ENCODE measurements around the gene C16orf92.

The C16orf92 gene

DNA sequence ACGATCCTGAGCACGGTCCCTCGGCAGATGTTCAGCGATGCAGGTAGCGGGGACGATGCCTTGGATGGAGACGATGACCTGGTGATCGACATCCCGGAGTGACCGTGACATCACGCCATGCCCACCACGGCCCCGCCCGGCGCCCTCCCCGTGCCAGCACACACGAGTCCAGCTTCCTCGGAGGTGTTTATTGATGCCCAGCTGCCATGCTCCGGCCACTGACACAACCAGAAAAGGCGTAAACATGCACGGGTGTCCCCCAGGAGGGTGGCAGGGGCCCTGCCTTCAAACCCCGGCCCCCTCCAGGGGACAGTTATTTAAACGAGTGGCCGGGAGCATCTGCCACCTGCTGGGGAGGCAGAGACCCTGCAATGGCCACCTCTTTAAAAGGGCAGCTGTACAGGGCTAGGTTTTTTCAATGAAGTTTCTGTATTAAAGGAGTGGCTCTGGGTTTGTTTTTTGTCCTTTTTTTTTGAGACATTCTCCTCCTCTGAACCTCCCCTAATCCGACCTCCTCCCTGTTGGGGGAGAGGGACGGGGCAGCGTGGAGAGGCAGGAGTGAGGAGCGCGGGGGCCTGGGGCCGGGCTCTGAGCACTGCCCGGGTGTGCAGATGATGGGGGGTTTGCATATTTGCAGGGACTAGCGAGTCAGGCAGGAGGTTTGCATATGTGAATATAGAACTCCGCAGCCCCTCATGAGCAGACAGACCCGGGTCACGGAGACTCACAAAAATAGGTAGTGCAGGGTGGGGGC lies 17.5 kb upstream of the C16orf92 start (continued):
- TF ChIP-seq, protein P1, sequence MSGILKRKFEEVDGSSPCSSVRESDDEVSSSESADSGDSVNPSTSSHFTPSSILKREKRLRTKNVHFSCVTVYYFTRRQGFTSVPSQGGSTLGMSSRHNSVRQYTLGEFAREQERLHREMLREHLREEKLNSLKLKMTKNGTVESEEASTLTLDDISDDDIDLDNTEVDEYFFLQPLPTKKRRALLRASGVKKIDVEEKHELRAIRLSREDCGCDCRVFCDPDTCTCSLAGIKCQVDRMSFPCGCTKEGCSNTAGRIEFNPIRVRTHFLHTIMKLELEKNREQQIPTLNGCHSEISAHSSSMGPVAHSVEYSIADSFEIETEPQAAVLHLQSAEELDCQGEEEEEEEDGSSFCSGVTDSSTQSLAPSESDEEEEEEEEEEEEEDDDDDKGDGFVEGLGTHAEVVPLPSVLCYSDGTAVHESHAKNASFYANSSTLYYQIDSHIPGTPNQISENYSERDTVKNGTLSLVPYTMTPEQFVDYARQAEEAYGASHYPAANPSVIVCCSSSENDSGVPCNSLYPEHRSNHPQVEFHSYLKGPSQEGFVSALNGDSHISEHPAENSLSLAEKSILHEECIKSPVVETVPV (CRISPR knock-in tag; IDR thresholded peaks at IDR 0.05): no peak
- TF ChIP-seq ZNF70 (CRISPR knock-in tag; IDR thresholded peaks at IDR 0.05): no peak
- TF ChIP-seq ZC3H10 (CRISPR knock-in tag; IDR thresholded peaks at IDR 0.05): no peak
- no peak for TF ChIP-seq GLIS3 (CRISPR knock-in tag; IDR thresholded peaks at IDR 0.05)

DNA sequence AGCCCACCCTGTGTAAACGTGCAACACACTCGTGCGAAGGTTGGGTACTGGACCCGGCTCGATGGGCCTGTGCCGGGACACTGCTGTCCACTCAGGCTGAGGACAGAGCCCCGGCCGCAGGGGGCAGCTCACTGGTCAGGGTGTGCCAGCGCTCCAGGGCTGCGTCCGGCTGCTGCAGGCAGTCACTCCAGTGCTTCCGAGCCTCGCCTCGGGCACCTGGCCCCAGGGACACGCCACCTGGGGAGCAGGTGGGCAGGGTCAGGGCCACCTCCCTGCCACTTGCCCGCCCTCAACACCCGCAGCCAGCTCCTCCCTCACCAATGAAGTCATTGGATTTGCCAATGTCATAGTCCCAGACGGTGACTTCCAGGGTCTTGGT lies 16.9 kb upstream of the C16orf92 start:
- TF ChIP-seq OSR1 (CRISPR knock-in tag; IDR thresholded peaks at IDR 0.05) (no peak), ZNF70 (CRISPR knock-in tag; IDR thresholded peaks at IDR 0.05) (no peak), ZNF565 (CRISPR knock-in tag; conservative IDR thresholded peaks at IDR 0.05; ENCODE audit: low read depth) (no peak), SNAI2 (CRISPR knock-in tag; IDR thresholded peaks at IDR 0.05) (no peak), ESRRG (CRISPR knock-in tag; IDR thresholded peaks at IDR 0.05) (no peak), ARNTL (CRISPR knock-in tag; IDR thresholded peaks at IDR 0.05; ENCODE audit: borderline replicate concordance, low read depth) (no peak), PPARA (CRISPR knock-in tag; IDR thresholded peaks at IDR 0.05; ENCODE audit: borderline replicate concordance) (no peak)
- TF ChIP-seq, protein P2, sequence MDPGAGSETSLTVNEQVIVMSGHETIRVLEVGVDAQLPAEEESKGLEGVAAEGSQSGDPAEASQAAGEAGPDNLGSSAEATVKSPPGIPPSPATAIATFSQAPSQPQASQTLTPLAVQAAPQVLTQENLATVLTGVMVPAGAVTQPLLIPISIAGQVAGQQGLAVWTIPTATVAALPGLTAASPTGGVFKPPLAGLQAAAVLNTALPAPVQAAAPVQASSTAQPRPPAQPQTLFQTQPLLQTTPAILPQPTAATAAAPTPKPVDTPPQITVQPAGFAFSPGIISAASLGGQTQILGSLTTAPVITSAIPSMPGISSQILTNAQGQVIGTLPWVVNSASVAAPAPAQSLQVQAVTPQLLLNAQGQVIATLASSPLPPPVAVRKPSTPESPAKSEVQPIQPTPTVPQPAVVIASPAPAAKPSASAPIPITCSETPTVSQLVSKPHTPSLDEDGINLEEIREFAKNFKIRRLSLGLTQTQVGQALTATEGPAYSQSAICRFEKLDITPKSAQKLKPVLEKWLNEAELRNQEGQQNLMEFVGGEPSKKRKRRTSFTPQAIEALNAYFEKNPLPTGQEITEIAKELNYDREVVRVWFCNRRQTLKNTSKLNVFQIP (CRISPR knock-in tag; IDR thresholded peaks at IDR 0.05; ENCODE audit: borderline replicate concordance, low read depth): no peak
- TF ChIP-seq, protein P1 (CRISPR knock-in tag; IDR thresholded peaks at IDR 0.05): no peak
- TF ChIP-seq, protein P3, sequence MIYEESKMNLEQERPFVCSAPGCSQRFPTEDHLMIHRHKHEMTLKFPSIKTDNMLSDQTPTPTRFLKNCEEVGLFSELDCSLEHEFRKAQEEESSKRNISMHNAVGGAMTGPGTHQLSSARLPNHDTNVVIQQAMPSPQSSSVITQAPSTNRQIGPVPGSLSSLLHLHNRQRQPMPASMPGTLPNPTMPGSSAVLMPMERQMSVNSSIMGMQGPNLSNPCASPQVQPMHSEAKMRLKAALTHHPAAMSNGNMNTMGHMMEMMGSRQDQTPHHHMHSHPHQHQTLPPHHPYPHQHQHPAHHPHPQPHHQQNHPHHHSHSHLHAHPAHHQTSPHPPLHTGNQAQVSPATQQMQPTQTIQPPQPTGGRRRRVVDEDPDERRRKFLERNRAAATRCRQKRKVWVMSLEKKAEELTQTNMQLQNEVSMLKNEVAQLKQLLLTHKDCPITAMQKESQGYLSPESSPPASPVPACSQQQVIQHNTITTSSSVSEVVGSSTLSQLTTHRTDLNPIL (CRISPR knock-in tag; IDR thresholded peaks at IDR 0.05; ENCODE audit: low read depth): no peak
- no peak for ATAC-seq

DNA sequence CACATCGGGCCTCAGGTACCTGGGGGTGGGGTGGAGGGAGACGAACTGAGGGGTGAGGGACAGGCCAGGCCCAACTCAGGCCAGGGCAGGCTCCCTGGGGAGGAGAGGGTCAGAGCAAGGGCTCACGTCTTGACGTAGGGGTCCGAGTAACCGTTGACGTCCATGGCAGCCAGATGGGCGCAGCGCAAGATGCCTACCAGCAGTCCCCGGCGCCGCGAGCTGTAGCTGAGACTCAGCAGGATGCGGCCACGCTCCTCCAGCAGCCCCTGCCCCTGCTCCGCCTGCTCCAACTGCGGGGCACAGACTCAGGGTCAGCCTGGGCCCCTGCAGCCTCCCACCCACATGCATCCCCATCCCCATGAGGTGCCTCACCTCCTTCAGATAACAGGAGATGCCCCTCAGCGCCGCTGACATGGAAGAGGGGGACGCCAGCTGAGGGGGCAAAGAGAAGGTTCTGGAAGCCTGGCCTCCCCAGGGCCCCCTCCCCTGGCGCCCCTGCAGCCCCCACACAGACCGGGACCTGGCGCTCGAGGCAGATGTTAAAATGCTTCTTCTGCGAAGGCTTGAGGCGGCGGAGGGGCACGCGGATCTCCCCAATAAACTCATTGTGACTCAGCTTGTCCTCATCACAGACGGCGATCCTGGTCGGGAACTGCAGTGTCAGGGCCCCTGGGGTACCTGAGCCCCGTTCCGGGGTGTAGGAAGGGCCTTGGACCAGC lies 16.2 kb upstream of the C16orf92 start:
- no peak for TF ChIP-seq ISL1 (CRISPR knock-in tag; IDR thresholded peaks at IDR 0.05)
- no peak for ATAC-seq

DNA sequence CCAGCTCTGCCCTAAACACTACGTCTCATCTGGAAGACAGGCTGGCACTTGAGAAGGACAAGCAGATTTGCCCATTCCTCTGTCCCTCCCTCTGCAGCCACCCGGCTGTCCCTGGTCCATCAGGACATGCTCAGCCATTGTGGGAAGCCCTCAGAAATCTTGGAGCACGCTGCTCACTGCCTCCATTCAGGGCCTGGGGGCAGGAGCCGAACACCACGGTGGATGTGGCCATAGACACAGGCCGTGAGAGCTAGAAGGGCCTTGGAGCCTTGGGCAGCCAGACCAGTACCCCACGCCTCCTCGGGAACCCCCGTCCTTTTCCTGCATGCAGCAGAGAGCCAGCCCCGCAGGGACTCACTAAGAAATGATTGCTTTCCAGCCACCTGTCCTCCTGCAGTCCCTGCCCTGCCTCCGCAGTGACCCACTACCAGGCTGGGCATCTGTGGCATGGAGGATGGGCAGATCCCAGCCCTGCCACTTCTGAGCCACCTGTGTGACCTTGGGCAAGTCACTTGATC lies 15.6 kb upstream of the C16orf92 start:
- no peak for TF ChIP-seq TOX (CRISPR knock-in tag; IDR thresholded peaks at IDR 0.05; ENCODE audit: borderline replicate concordance)
- no peak for TF ChIP-seq ZC3H10 (CRISPR knock-in tag; IDR thresholded peaks at IDR 0.05)
- no peak for TF ChIP-seq BACH2 (CRISPR knock-in tag; IDR thresholded peaks at IDR 0.05; ENCODE audit: borderline replicate concordance)
- no peak for TF ChIP-seq SNAI2 (CRISPR knock-in tag; IDR thresholded peaks at IDR 0.05)
- TF ChIP-seq ISL1 (CRISPR knock-in tag; IDR thresholded peaks at IDR 0.05): no peak
- no peak for TF ChIP-seq CSDC2 (CRISPR knock-in tag; IDR thresholded peaks at IDR 0.05)
- TF ChIP-seq ZNF565 (CRISPR knock-in tag; conservative IDR thresholded peaks at IDR 0.05; ENCODE audit: low read depth): no peak
- TF ChIP-seq PPARA (CRISPR knock-in tag; IDR thresholded peaks at IDR 0.05; ENCODE audit: borderline replicate concordance): no peak
- TF ChIP-seq ESRRG (CRISPR knock-in tag; IDR thresholded peaks at IDR 0.05): no peak
- TF ChIP-seq GLIS3 (CRISPR knock-in tag; IDR thresholded peaks at IDR 0.05): no peak
- no peak for TF ChIP-seq TCF4 (CRISPR knock-in tag; IDR thresholded peaks at IDR 0.05; ENCODE audit: borderline replicate concordance)
- TF ChIP-seq, protein P2 (CRISPR knock-in tag; IDR thresholded peaks at IDR 0.05; ENCODE audit: borderline replicate concordance, low read depth): no peak
- ATAC-seq: no peak
